NCI-H82 (cell line): ENCODE measurements around the gene PRR19.
"Not testable (repeated sequence)": the region's sequence is repeated elsewhere in the genome, so short reads cannot be mapped to it uniquely, and the experiment has no call there.

Experiments
- DNase-seq: peaks from one replicate; lab custom pipeline; 2025; lab: John Stamatoyannopoulos, UW

The PRR19 gene

GRCh38 chr19:42325896-42326771 lies 24.2 kb downstream of the PRR19 start:
- peak; percentile 67 for DNase-seq

- no peak for DNase-seq
Measured at GRCh38 chr19:42326969-42327368, 25.0 kb downstream of the PRR19 start.

- DNase-seq, result no peak
Measured at GRCh38 chr19:42327381-42327780, 25.4 kb downstream of the PRR19 start.

- no peak for DNase-seq
Measured at GRCh38 chr19:42328106-42328505, 26.2 kb downstream of the PRR19 start.

- DNase-seq, result no peak
Measured at GRCh38 chr19:42328854-42329253, 26.9 kb downstream of the PRR19 start.

- DNase-seq, result peak; percentile 85
Measured at GRCh38 chr19:42330241-42330711, 28.3 kb downstream of the PRR19 start.

GRCh38 chr19:42331333-42331732 lies 29.4 kb downstream of the PRR19 start:
- DNase-seq, result not testable (repeated sequence)

GRCh38 chr19:42332059-42332458 lies 30.1 kb downstream of the PRR19 start:
- DNase-seq, result no peak

GRCh38 chr19:42333018-42333417 lies 31.1 kb downstream of the PRR19 start:
- no peak for DNase-seq

- no peak for DNase-seq
Measured at GRCh38 chr19:42333975-42334696, 32.2 kb downstream of the PRR19 start.

- DNase-seq, result no peak
Measured at GRCh38 chr19:42334697-42335373, 32.9 kb downstream of the PRR19 start.

GRCh38 chr19:42335374-42335936 lies 33.5 kb downstream of the PRR19 start:
- no peak for DNase-seq

GRCh38 chr19:42335971-42336370 lies 34.0 kb downstream of the PRR19 start:
- no peak for DNase-seq

- DNase-seq, result not testable (repeated sequence)
Measured at GRCh38 chr19:42339126-42339860, 37.4 kb downstream of the PRR19 start.

GRCh38 chr19:42339922-42340321 lies 38.0 kb downstream of the PRR19 start:
- not testable (repeated sequence) for DNase-seq

- peak; percentile 31 for DNase-seq
Measured at GRCh38 chr19:42343344-42344110, 41.6 kb downstream of the PRR19 start.

- no peak for DNase-seq
Measured at GRCh38 chr19:42344336-42344893, 42.5 kb downstream of the PRR19 start.

GRCh38 chr19:42345191-42345812 lies 43.4 kb downstream of the PRR19 start:
- no peak for DNase-seq

GRCh38 chr19:42348211-42348610 lies 46.3 kb downstream of the PRR19 start:
- no peak for DNase-seq
